Ovary (tissue), 9 donors: ENCODE data around the gene STUM. TPM values are rescaled to one million over a fixed set of nuclear protein-coding genes. Genes with fewer than 3 reads are reported as not detected.
"Not testable (repeated sequence)": the region's sequence is repeated elsewhere in the genome, so short reads cannot be mapped to it uniquely, and the experiment has no call there.

Experiments
- DNase-seq, 5 donors: peaks; one replicate each; pipeline ENCODE4 v3.0.0-alpha.2; 2019 to 2020
- H3K27ac ChIP-seq, 2 donors: fragments of 200-600 bp; one replicate each; pipeline versions ENCODE4 v1.5.1 to v1.8.0; 2019 to 2022
- H3K27me3 ChIP-seq: fragments of 200-600 bp; one replicate; pipeline ENCODE4 v1.8.0; 2022
- H3K36me3 ChIP-seq: fragments of 200-600 bp; sonication (generic); one replicate; pipeline ENCODE4 v1.5.1; 2019
- H3K4me1 ChIP-seq: one replicate; pipeline ENCODE4 v1.8.1; 2013; ENCODE audit warnings: mild to moderate bottlenecking, moderate library complexity; ENCODE audit not compliant: insufficient read depth
- H3K4me3 ChIP-seq: fragments of 200-600 bp; sonication (generic); one replicate; pipeline ENCODE4 v1.5.1; 2017
- H3K9me3 ChIP-seq, 2 donors: fragments of 200-600 bp in 1 of 2; sonication (generic) in 1 of 2; one replicate each; pipeline versions ENCODE4 v1.5.1 to v1.8.1; 2013 to 2019; ENCODE audit warnings: mild to moderate bottlenecking in 1 of 2, moderate library complexity in 1 of 2
- EP300 ChIP-seq: sonication (generic); formaldehyde crosslinking; IDR thresholded peaks from one replicate; pipeline ENCODE4 v1.6.1; 2017; ENCODE audit warnings: antibody characterized with exemption
- POLR2A ChIP-seq: fragments of 450-650 bp; IDR thresholded peaks from one replicate; pipeline ENCODE4 v1.6.1; 2017; ENCODE audit warnings: antibody characterized with exemption, mild to moderate bottlenecking, moderate library complexity
- WGBS, 3 donors: extraction: QIAGEN DNeasy Blood & Tissue Kit in 1 of 3; methylation state at CpG; one replicate each; pipeline versions ENCODE4 v1.1.5 to v1.1.7; 2013 to 2017; 5-methylcytosine and 5-hydroxymethylcytosine counted together
- intact Hi-C, 4 donors: fragments of 100-400 bp; cut with DNase I; formaldehyde crosslinking; loops; one replicate each; pipeline versions ENCODE4 v1.11.0 to v1.15.1; 2022 to 2023
- polyA plus RNA-seq, 2 donors: library from polyadenylated mRNA; stranded (reverse); fragments of 200-250 nt in 1 of 2; fragments of 350-450 nt in 1 of 2; fragmentation: Illumina TruSeq in 1 of 2; extraction: RNeasy Lipid Tissue Mini Kit (QIAGEN cat#74804) in 1 of 2; gene quantifications; one replicate each; pipeline ENCODE4 v1.2.3, GENCODE V29; 2013 to 2014
- total RNA-seq, 7 donors: library from RNA; depleted of rRNA in 2 of 7; stranded (reverse); fragments of >200 nt in 2 of 7; fragmentation: NEBNext Ultra II Directional in 3 of 7; extraction: Animal tissue kit (Norgen Biotek cat#: 25700) in 3 of 7; gene quantifications; one replicate each; pipeline versions ENCODE4 v1.1.0 to v1.2.4, GENCODE V29; 2016 to 2023
- TF ChIP-seq, protein P1 (sequence below), 3 donors: fragments of 450-650 bp in 2 of 3; fragments of 200-600 bp in 1 of 3; IDR thresholded peaks; one replicate each; pipeline versions ENCODE4 v1.5.1 to v1.8.0; 2016 to 2022; ENCODE audit warnings: antibody characterized with exemption in 3 of 3, mild to moderate bottlenecking in 1 of 3
- donor health status: DM: no; HTN: no; CAD: no; lungs with moderate emphysema.
- donor health status: DM: no; HTN: no; CAD: no.
- donor health status: Bipolar disorder and iron deficiency.
- donor health status: DM: yes; HTN: yes; CAD: no.
- donor health status: DM: no; HTN: no; CAD: no.
- donor health status: DM: yes; HTN: yes; CAD: no.

STUM gene
- total and polyA plus RNA-seq, 9 donors = 0.24 to 6.1 (median 2.5) TPM

- H3K36me3 ChIP-seq = no peaks in the 10 kb centered on the region
- H3K4me1 ChIP-seq = peaks cover 4% of the 10 kb centered on the region
Measured at GRCh38 chr1:226636847-226637096, 88.2 kb downstream of the STUM start.

DNA sequence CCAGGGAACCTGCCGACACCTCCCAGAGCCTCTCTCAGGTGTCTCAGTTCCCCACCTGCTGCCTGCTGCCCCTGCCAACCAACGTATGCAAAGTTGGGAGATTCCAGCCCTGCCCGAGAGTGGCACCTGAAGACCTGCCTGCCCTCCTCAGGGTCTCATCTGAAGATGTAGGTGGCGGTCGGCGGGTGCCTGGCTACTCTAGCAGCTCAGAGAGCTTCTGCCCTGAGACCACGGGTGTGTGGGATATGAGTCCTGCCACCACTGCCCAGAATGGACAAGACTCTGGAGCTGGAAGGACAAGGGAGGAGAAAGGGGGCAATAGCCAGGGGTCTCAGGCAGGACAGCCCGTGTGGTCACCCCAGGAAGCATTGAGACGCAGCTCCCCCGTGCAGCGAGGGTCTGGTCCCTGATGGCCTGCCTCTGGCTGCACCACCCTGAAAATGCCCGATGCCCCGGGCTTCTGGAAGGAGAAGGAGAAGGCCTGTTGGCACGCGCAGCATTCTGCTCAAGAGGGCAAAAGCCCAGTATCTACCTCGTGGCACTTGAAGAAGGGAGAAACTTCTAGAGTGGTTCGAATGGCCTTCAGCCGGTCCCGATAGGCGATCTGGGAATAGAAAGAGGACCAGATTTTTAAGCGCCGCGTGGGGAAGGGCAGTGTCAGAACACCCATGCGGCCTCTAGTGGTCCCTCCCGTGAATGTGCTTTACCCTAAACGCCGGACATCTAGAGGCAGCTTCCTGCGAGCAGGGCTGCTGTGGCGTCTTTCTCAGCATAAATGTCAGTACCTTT lies 88.8 kb downstream of the STUM start:
- Histone ChIP-seq H3K27me3 (no peaks in the 10 kb centered on the region), H3K4me1 (peaks cover 4% of the 10 kb centered on the region), H3K27ac (peak overlapping the region; percentile 39 to 63), H3K4me3 (no peak overlapping the region), H3K36me3 (no peaks in the 10 kb centered on the region), H3K9me3 (no peaks in the 10 kb centered on the region)
- 52 to 58% (median 58%) methylated on average over 29 of the region's 29 CpGs for WGBS, 3 donors
- DNase-seq = peak; percentile 66 to 80 (median 75)
- intact Hi-C loops = loop anchor here (2.0 to 10.0 kb wide), 6 partner anchors 100 to 907 kb away; partner anchors contain the start of gene ITPKB (in 1 of the 4)
- TF ChIP-seq POLR2A (no peak), EP300 (no peak)
- TF ChIP-seq, protein P1, sequence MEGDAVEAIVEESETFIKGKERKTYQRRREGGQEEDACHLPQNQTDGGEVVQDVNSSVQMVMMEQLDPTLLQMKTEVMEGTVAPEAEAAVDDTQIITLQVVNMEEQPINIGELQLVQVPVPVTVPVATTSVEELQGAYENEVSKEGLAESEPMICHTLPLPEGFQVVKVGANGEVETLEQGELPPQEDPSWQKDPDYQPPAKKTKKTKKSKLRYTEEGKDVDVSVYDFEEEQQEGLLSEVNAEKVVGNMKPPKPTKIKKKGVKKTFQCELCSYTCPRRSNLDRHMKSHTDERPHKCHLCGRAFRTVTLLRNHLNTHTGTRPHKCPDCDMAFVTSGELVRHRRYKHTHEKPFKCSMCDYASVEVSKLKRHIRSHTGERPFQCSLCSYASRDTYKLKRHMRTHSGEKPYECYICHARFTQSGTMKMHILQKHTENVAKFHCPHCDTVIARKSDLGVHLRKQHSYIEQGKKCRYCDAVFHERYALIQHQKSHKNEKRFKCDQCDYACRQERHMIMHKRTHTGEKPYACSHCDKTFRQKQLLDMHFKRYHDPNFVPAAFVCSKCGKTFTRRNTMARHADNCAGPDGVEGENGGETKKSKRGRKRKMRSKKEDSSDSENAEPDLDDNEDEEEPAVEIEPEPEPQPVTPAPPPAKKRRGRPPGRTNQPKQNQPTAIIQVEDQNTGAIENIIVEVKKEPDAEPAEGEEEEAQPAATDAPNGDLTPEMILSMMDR (IDR thresholded peaks at IDR 0.05) = peak; percentile 42 to 59 (median 54)

More at GRCh38 chr1:226636847-226637096, 88.2 kb downstream of the STUM start:
- Histone ChIP-seq H3K4me3 (no peak overlapping the region), H3K9me3 (no peaks in the 10 kb centered on the region), H3K27ac (no peak overlapping the region), H3K27me3 (no peaks in the 10 kb centered on the region)
- no peak for DNase-seq
- intact Hi-C loops = loop anchor here (2.0 to 10.0 kb wide), 6 partner anchors 101 to 908 kb away; partner anchors contain the start of gene ITPKB (in 1 of the 4)
- TF ChIP-seq, protein P1 (IDR thresholded peaks at IDR 0.05) = no peak
- TF ChIP-seq POLR2A = no peak
- no peak for TF ChIP-seq EP300
- whole genome bisulfite sequencing, 3 donors = 96 to 100% (median 97%) methylated on average over 1 of the region's 1 CpG

- intact Hi-C loops = loop anchor here in 3 of 4 donors (5.0 to 10.0 kb wide), 5 partner anchors 99 to 907 kb away; partner anchors contain the start of gene ITPKB (in 1 of the 3)
- DNase-seq = peak; percentile 34 to 63 (median 52)
- H3K4me1 ChIP-seq = peaks cover 7% of the 10 kb centered on the region
- TF ChIP-seq, protein P1 (IDR thresholded peaks at IDR 0.05) = peak in 1 of 3 donors; percentile 5
- TF ChIP-seq POLR2A (no peak), EP300 (no peak)
- H3K4me3 ChIP-seq = no peak overlapping the region
- peak overlapping the region; percentile 30 to 63 for H3K27ac ChIP-seq
- no peaks in the 10 kb centered on the region for H3K27me3 ChIP-seq
- H3K9me3 ChIP-seq = no peaks in the 10 kb centered on the region
- no peaks in the 10 kb centered on the region for H3K36me3 ChIP-seq
- 8 to 19% (median 13%) methylated on average over 10 of the region's 10 CpGs for WGBS, 3 donors
Measured at GRCh38 chr1:226638001-226638601, 89.5 kb downstream of the STUM start.

GRCh38 chr1:226638608-226639007 lies 90.0 kb downstream of the STUM start:
- TF ChIP-seq EP300 (no peak), POLR2A (no peak)
- TF ChIP-seq, protein P1 (IDR thresholded peaks at IDR 0.05) = no peak
- 73 to 76% (median 74%) methylated on average over 14 to 16 of the region's 16 CpGs for WGBS, 3 donors
- H3K4me1 ChIP-seq = peaks cover 11% of the 10 kb centered on the region
- intact Hi-C loops = loop anchor here in 3 of 4 donors (5.0 to 10.0 kb wide), 5 partner anchors 99 to 906 kb away; partner anchors contain the start of gene ITPKB (in 1 of the 3)
- no peaks in the 10 kb centered on the region for H3K27me3 ChIP-seq
- H3K4me3 ChIP-seq = no peak overlapping the region
- no peaks in the 10 kb centered on the region for H3K9me3 ChIP-seq
- peak overlapping the region in 1 of 2 donors; percentile 30 for H3K27ac ChIP-seq
- peak in 3 of 5 donors; percentile 25 to 39 (median 34) for DNase-seq
- H3K36me3 ChIP-seq = no peaks in the 10 kb centered on the region

- WGBS, 3 donors = 95 to 97% (median 96%) methylated on average over 8 of the region's 8 CpGs
- peaks cover 13% of the 10 kb centered on the region for H3K4me1 ChIP-seq
Measured at GRCh38 chr1:226639206-226639605, 90.6 kb downstream of the STUM start.

More at GRCh38 chr1:226639206-226639605, 90.6 kb downstream of the STUM start:
- H3K4me3 ChIP-seq, H3K27me3 ChIP-seq, H3K9me3 ChIP-seq, H3K36me3 ChIP-seq, H3K27ac ChIP-seq: not testable (repeated sequence)
- intact Hi-C loops = loop anchor here in 3 of 4 donors (5.0 to 10.0 kb wide), 5 partner anchors 98 to 906 kb away; partner anchors contain the start of gene ITPKB (in 1 of the 3)
- peak in 2 of 5 donors; percentile 7 to 26 for DNase-seq
